H9 (cell line): ENCODE results near the gene TBX21. TPM values are rescaled to one million over a fixed set of nuclear protein-coding genes. Genes with fewer than 3 reads are reported as not detected.

Experiments
- DNase-seq: peaks from one replicate; pipeline ENCODE4 v3.0.0-alpha.2; 2017
- H2AFZ ChIP-seq: one replicate; pipeline ENCODE4 v1.6.1; 2013; ENCODE audit warnings: mild to moderate bottlenecking, low read length, control low read depth, moderate library complexity
- H2AK5ac ChIP-seq: 2 replicates; pipeline ENCODE4 v1.6.1; 2013; ENCODE audit warnings: low read length, control low read depth, mixed read lengths; ENCODE audit not compliant: insufficient read length
- H2BK120ac ChIP-seq: one replicate; pipeline ENCODE4 v1.6.1; 2013; ENCODE audit warnings: low read depth, mild to moderate bottlenecking, low read length, control low read depth, inconsistent platforms; ENCODE audit not compliant: poor library complexity, severe bottlenecking
- H2BK12ac ChIP-seq: 2 replicates; pipeline ENCODE4 v1.6.1; 2013; ENCODE audit warnings: low read length, control low read depth, mixed read lengths, low read depth; ENCODE audit not compliant: insufficient read length
- H2BK15ac ChIP-seq: 2 replicates; pipeline ENCODE4 v1.6.1; 2013; ENCODE audit warnings: low read depth, low read length, control low read depth
- H2BK20ac ChIP-seq: one replicate; pipeline ENCODE4 v1.6.1; 2013; ENCODE audit warnings: low read depth, mild to moderate bottlenecking, low read length, control low read depth, inconsistent platforms; ENCODE audit not compliant: poor library complexity, severe bottlenecking
- H2BK5ac ChIP-seq: 2 replicates; pipeline ENCODE4 v1.6.1; 2013; ENCODE audit warnings: low read length, control low read depth, mixed read lengths; ENCODE audit not compliant: insufficient read length
- H3K14ac ChIP-seq: 2 replicates; pipeline ENCODE4 v1.6.1; 2013; ENCODE audit warnings: low read length, control low read depth; ENCODE audit not compliant: insufficient read depth
- H3K18ac ChIP-seq: 2 replicates; pipeline ENCODE4 v1.6.1; 2013; ENCODE audit warnings: low read depth, mild to moderate bottlenecking, mixed read lengths, low read length, control low read depth; ENCODE audit not compliant: insufficient read length
- H3K23ac ChIP-seq: 2 replicates; pipeline ENCODE4 v1.6.1; 2013; ENCODE audit warnings: low read length, control low read depth, mixed read lengths, low read depth; ENCODE audit not compliant: insufficient read length
- H3K23me2 ChIP-seq: 2 replicates; pipeline ENCODE4 v1.6.1; 2013; ENCODE audit warnings: low read depth, mild to moderate bottlenecking, mixed read lengths, low read length, control low read depth; ENCODE audit not compliant: insufficient read length, poor library complexity, severe bottlenecking
- H3K27ac ChIP-seq: 2 replicates; pipeline ENCODE4 v1.5.1; 2013; ENCODE audit warnings: low read length, control low read depth, mixed read lengths, low read depth; ENCODE audit not compliant: insufficient read length
- H3K27me3 ChIP-seq: 2 replicates; pipeline ENCODE4 v1.6.1; 2013; ENCODE audit warnings: low read length, control low read depth, inconsistent platforms; ENCODE audit not compliant: insufficient read depth
- H3K4ac ChIP-seq: 2 replicates; pipeline ENCODE4 v1.6.1; 2013; ENCODE audit warnings: low read depth, mild to moderate bottlenecking, control low read depth, inconsistent platforms, low read length, moderate library complexity
- H3K4me1 ChIP-seq: 2 replicates; pipeline ENCODE4 v1.6.1; 2013; ENCODE audit warnings: low read length, control low read depth, inconsistent platforms; ENCODE audit not compliant: insufficient read depth
- H3K4me2 ChIP-seq: 2 replicates; pipeline ENCODE4 v1.6.1; 2013; ENCODE audit warnings: low read length, control low read depth, mixed read lengths; ENCODE audit not compliant: insufficient read length, insufficient read depth
- H3K56ac ChIP-seq: 2 replicates; pipeline ENCODE4 v1.6.1; 2013; ENCODE audit warnings: low read depth, mild to moderate bottlenecking, mixed read lengths, low read length, control low read depth; ENCODE audit not compliant: insufficient read length
- H3K79me1 ChIP-seq: 2 replicates; pipeline ENCODE4 v1.6.1; 2013; ENCODE audit warnings: low read depth, mild to moderate bottlenecking, moderate library complexity, low read length, control low read depth, inconsistent platforms; ENCODE audit not compliant: insufficient read depth, poor library complexity, severe bottlenecking
- H3K79me2 ChIP-seq: 2 replicates; pipeline ENCODE4 v1.6.1; 2013; ENCODE audit warnings: low read length, control low read depth, inconsistent platforms; ENCODE audit not compliant: insufficient read depth
- H3K9ac ChIP-seq: 2 replicates; pipeline ENCODE4 v1.6.1; 2013; ENCODE audit warnings: low read length, control low read depth, mixed read lengths; ENCODE audit not compliant: insufficient read length; ENCODE audit errors: extremely low read depth
- H3K9me3 ChIP-seq: one replicate; pipeline ENCODE4 v1.6.1; 2013; ENCODE audit warnings: low read depth, low read length, inconsistent platforms; ENCODE audit not compliant: control insufficient read depth
- H3T11ph ChIP-seq: one replicate; pipeline ENCODE4 v1.6.1; 2013; ENCODE audit warnings: mild to moderate bottlenecking, low read length, control low read depth, inconsistent platforms
- H4K20me1 ChIP-seq: one replicate; pipeline ENCODE4 v1.6.1; 2013; ENCODE audit not compliant: control insufficient read depth, insufficient read length, insufficient read depth
- H4K5ac ChIP-seq: 2 replicates; pipeline ENCODE4 v1.6.1; 2013; ENCODE audit warnings: low read depth, mild to moderate bottlenecking, mixed read lengths, low read length, control low read depth; ENCODE audit not compliant: insufficient read length
- H4K8ac ChIP-seq: replicated peaks from 2 replicates; pipeline ENCODE4 v1.6.1; 2013; ENCODE audit warnings: low read length, control low read depth, mixed read lengths, low read depth; ENCODE audit not compliant: insufficient read length
- H4K91ac ChIP-seq: 2 replicates; pipeline ENCODE4 v1.6.1; 2013; ENCODE audit warnings: low read depth, mild to moderate bottlenecking, moderate library complexity, mixed read lengths, low read length, control low read depth; ENCODE audit not compliant: insufficient read length
- H3K27ac Mint-ChIP-seq, 3 experiments: 2 replicates in 2 of 3; 3 replicates in 1 of 3; pipeline ENCODE4 v1.8.0; 2020 to 2021; ENCODE audit warnings: mixed read lengths in 3 of 3, mild to moderate bottlenecking in 1 of 3, moderate library complexity in 1 of 3
- H3K27me3 Mint-ChIP-seq: 2 replicates; pipeline ENCODE4 v1.8.0; 2021; ENCODE audit warnings: low read depth, mild to moderate bottlenecking, moderate library complexity, mixed read lengths
- H3K36me3 Mint-ChIP-seq, 3 experiments: 2 replicates in 2 of 3; 3 replicates in 1 of 3; pipeline ENCODE4 v1.8.0; 2020 to 2021; ENCODE audit warnings: low read depth in 3 of 3, mixed read lengths in 3 of 3; ENCODE audit not compliant: insufficient read depth in 1 of 3
- H3K4me1 Mint-ChIP-seq, 2 experiments: 2 replicates each; pipeline ENCODE4 v1.8.0; 2020; ENCODE audit warnings: mixed read lengths in 2 of 2
- H3K4me3 Mint-ChIP-seq, 2 experiments: 2 replicates in 1 of 2; 3 replicates in 1 of 2; pipeline ENCODE4 v1.8.0; 2020 to 2021; ENCODE audit warnings: mild to moderate bottlenecking in 2 of 2, mixed read lengths in 2 of 2, moderate library complexity in 1 of 2
- H3K9me3 Mint-ChIP-seq, 2 experiments: 2 replicates in 1 of 2; 3 replicates in 1 of 2; pipeline ENCODE4 v1.8.0; 2020; ENCODE audit warnings: mild to moderate bottlenecking in 2 of 2, mixed read lengths in 2 of 2, moderate library complexity in 1 of 2
- WGBS: extraction: QIAGEN DNeasy Blood & Tissue Kit; methylation state at CpG from one replicate; pipeline ENCODE4 v1.1.7; 2013; ENCODE audit warnings: missing lambda C conversion rate, low lambda C conversion rate, mixed read lengths; ENCODE audit not compliant: insufficient read length; ENCODE audit errors: extremely low coverage; 5-methylcytosine and 5-hydroxymethylcytosine counted together
- total RNA-seq: library from RNA; stranded (reverse); gene quantifications from 2 replicates; pipeline ENCODE4 v1.2.1, GENCODE V29; 2021
- TF ChIP-seq, protein P1 (sequence below): fragments of 200-600 bp; sonication (generic); conservative IDR thresholded peaks from 3 replicates; pipeline ENCODE4 v1.8.0; 2021; ENCODE audit warnings: antibody characterized with exemption, mild to moderate bottlenecking

Gene TBX21
- total RNA-seq, 1 experiment from 2014 or later = not detected

DNA sequence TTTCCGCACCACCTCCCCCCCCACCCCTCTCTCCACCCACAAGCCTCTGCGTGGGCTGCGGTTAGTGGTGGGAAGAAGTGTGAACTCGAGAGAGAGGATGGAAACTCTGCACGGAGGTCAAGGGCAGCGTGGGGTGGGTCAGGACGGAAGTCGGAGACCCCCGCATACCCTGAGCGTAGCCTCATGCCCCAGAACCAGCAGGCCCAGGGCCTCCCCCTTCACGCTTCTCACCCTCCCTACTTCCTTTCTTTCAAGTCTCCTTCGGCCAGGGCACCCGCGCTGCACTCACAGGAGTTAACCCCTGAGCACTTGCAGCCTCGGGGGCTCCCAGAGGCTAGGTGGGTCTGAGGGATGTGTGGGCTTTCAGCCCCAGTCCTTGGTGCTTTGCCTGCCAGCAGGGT is 29.8 kb upstream of the TBX21 start:
- Histone ChIP-seq H3K23me2 (no peaks in the 10 kb centered on the region), H2AFZ (no peak overlapping the region), H3K23ac (no peak overlapping the region), H2AK5ac (no peak overlapping the region), H2BK15ac (no peak overlapping the region), H3K56ac (no peak overlapping the region), H3K9ac (no peak overlapping the region), H2BK12ac (no peak overlapping the region), H3K79me1 (no peaks in the 10 kb centered on the region), H4K5ac (no peak overlapping the region), H3T11ph (no peak overlapping the region), H2BK20ac (no peak overlapping the region), H3K4ac (no peak overlapping the region), H3K14ac (no peak overlapping the region), H3K79me2 (no peaks in the 10 kb centered on the region), H4K8ac (no peak overlapping the region), H3K9me3 (no peaks in the 10 kb centered on the region), H3K4me2 (no peak overlapping the region), H2BK5ac (no peak overlapping the region), H2BK120ac (no peak overlapping the region), H4K20me1 (no peaks in the 10 kb centered on the region), H4K91ac (no peak overlapping the region), H3K27ac (no peak overlapping the region), H3K27me3 (no peaks in the 10 kb centered on the region), H3K4me1 (no peaks in the 10 kb centered on the region), H3K18ac (no peak overlapping the region)
- Mint-ChIP-seq H3K27ac (no peak overlapping the region), H3K4me3 (no peak overlapping the region), H3K27me3 (peaks cover 2% of the 10 kb centered on the region; the same call in 1 of the 2 replicates), H3K4me1 (peaks cover 3 to 28% of the 10 kb centered on the region in 2 experiments; a peak in 3 of 4 replicates), H3K9me3 (no peaks in the 10 kb centered on the region), H3K36me3 (peaks cover 2 to 20% (median 5%) of the 10 kb centered on the region in 3 experiments; a peak in 5 of 7 replicates)
- DNase-seq = peak; percentile 31
- WGBS = no CpG with 5 or more reads among the region's 15 CpGs
- TF ChIP-seq, protein P1, sequence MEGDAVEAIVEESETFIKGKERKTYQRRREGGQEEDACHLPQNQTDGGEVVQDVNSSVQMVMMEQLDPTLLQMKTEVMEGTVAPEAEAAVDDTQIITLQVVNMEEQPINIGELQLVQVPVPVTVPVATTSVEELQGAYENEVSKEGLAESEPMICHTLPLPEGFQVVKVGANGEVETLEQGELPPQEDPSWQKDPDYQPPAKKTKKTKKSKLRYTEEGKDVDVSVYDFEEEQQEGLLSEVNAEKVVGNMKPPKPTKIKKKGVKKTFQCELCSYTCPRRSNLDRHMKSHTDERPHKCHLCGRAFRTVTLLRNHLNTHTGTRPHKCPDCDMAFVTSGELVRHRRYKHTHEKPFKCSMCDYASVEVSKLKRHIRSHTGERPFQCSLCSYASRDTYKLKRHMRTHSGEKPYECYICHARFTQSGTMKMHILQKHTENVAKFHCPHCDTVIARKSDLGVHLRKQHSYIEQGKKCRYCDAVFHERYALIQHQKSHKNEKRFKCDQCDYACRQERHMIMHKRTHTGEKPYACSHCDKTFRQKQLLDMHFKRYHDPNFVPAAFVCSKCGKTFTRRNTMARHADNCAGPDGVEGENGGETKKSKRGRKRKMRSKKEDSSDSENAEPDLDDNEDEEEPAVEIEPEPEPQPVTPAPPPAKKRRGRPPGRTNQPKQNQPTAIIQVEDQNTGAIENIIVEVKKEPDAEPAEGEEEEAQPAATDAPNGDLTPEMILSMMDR = no peak
